Activated CD8-positive, alpha-beta memory T cell treated with anti-CD3 and anti-CD28 coated beads for 48 hours (primary cell): ENCODE data around the gene GRAMD4.
"Not testable (repeated sequence)": the region's sequence is repeated elsewhere in the genome, so short reads cannot be mapped to it uniquely, and the experiment has no call there.

Experiments
- DNase-seq, 3 experiments: peaks; one replicate each; pipeline ENCODE4 v3.0.0-alpha.2; 2020; ENCODE audit warnings: low read depth in 2 of 3, low spot score in 2 of 3

The GRAMD4 gene

GRCh38 chr22:46617986-46618647, 2.1 kb upstream of the GRAMD4 start:
- no peak for DNase-seq

DNA sequence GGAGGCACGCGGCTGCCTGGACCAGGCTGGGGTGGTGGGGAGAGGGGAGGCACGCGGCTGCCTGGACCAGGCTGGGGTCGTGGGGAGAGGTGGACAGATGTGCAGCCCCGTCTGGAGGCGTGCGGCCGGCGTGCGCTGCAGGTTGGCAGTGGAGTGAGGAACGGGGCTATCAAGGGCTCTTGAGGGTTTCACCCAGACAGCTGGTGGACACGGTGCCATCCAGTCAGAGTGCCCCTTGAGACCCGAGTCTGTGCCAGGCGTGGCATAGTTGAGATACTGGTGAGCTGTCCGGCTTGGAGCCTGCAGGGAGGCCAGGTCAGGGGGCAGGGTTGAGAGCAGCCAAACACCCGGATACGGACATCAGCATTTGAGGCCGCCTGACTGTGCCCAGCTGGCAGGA, 1.5 kb upstream of the GRAMD4 start:
- no peak for DNase-seq

DNA sequence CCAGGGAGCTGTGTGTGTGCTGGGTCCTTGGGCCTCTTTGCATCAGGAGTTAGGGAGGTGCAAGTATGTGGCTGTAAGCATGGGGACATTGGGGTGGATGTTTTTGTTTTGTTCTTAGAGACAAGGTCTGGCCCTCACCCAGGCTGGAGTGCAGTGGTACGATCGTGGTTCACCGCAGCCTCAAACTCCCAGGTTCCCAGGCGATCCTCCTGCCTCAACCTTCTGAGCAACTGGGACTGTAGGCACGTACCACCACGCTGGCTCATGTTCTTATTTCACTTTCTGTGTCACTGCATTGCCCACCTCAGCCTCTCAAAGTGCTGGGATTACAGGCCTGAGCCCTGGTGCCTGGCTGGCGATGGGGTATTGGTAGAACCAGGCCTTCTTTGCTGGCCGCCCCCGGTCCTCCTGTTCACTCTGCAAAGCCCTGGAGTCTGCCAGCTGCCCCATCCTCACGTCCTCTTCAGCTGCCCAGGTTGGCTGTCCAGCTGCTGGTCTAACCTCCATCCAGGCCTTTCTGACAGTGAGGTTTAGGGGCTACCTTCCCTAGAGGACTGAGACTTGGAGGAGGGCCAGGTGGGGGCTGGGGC, 851 bp upstream of the GRAMD4 start:
- DNase-seq: no peak

DNA sequence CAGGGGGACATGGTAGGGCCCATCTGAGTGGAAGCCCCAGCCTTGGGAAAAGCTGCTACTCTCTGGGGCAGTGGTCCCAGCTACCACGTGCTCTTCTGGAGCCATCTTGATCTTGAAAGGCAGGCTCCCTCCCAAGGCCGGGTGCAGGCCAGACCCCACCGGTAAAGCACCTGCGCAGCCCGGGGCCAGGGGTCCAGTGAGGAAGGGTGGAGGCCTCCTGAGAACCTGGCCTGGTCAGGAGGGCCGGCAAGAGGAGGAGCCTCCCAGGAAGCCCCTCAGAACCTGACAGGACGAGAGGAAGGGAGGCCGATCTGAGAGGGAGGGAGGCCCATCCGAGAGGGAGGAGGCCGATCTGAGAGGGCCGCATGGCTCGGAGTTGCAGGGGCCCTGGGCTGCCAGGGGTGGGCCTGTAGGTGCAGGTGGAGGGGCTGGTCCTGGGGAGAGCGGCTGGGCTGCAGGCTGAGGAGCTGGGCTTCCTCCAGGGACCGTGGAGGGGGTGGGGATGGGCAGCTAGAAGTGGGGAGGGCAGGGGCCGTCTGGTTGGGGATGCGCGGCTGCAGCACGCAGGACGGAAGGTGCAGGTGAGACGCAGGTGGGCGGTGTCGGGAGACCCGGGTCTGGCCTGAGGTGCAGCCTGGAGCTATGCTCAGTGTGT, 529 bp downstream of the GRAMD4 start:
- DNase-seq: no peak

- not testable (repeated sequence) for DNase-seq
Measured at GRCh38 chr22:46621243-46621930, 1.2 kb downstream of the GRAMD4 start.

DNA sequence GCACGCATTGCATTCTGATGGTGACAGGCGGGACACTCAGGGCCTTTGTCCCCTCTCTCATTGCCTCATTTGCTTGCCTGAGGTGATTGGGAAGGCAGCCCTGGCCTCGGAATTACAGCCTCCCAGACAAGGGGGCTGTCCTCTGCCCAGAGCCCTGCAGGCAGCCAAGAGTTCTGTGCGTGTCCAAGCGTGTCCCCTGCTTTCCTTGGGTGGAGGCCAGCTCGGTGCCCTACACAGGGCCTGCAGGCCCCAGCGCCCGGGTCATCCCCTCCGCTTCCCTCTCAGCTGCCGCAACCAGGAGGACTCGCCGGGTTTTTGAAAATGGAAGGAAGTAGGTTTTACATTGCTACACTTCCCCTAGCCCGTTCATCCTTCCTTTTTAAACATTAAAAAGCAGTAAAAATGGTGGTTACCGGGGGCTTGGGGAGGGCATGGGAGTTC, 1.9 kb downstream of the GRAMD4 start:
- no peak for DNase-seq

- DNase-seq: no peak
Measured at GRCh38 chr22:46625113-46625842, 5.1 kb downstream of the GRAMD4 start.

GRCh38 chr22:46625843-46626349, 5.7 kb downstream of the GRAMD4 start:
- DNase-seq: no peak

- no peak for DNase-seq
Measured at GRCh38 chr22:46626356-46626755, 6.2 kb downstream of the GRAMD4 start.

GRCh38 chr22:46626911-46627805, 7.0 kb downstream of the GRAMD4 start:
- no peak for DNase-seq

DNA sequence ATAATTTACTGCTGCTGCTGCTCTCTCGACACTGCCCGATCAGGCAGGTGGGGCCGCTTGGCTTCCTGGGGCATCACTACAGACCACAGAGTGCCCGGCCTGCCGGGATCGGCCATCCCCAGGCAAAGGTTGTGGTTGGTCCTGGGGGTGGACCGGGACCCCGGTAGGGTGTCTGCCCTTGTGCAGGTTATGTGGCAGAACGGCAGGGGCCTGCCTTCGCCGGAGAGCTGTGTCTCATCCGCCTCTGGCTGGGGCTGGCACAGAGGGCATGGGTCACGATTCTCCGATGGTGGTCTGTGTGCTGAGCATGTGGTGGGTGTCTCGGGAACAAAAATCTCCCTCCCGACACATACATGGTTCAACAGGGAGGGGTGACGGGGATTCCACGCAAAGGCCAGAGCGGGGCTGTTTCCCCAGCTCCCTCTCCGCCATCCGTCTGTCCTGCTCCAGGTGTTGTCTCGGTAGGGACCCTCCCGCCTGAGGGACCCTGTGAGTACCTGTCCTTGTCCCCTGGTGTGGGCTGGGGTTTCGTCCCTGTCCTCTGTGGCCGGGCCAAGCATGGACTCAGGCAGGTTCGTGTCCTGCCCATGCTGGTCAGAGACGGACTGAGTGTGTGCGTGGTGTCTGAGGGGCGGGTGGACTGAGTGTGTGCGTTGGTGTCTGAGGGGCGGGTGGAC, 7.8 kb downstream of the GRAMD4 start:
- no peak for DNase-seq

DNA sequence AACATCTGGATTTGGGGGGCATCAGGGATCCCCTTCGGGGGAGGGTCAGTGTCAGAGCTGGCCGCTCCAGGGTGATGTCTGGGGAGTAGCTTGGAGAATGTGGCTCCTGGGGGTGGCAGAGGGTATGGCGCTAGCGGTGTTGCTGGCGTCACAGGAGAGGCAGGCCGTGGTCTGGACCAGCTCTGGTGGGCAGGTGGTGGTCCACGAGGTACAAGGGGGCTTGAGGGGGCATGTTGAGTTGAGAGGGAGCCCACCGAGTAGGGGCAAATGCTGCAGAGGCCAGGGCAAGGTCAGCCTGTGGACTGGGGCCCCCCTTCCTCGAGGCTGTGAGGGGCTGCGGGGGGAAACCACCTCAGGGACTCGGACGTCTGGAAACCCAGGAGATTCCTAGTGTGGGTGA, 8.6 kb downstream of the GRAMD4 start:
- DNase-seq: no peak

DNA sequence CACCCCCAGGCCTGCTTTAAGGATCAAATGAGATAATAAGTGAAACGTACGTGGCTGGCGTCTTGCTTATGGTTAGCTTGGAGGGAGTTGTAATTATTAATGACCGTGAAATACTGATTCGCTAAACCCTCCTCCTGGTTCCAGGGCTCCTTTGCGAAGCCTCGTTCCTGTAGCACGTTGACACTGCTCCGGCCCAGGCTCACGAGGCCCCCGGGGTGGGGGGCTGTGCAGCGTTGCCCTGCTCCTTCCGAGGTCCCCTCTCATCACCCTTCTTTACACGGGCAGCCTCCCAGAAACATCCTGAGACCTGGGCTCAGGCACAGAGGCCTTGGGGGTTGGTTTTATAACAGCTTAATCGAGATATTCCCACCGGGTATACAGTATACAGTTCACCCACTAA, 9.1 kb downstream of the GRAMD4 start:
- DNase-seq: no peak

DNA sequence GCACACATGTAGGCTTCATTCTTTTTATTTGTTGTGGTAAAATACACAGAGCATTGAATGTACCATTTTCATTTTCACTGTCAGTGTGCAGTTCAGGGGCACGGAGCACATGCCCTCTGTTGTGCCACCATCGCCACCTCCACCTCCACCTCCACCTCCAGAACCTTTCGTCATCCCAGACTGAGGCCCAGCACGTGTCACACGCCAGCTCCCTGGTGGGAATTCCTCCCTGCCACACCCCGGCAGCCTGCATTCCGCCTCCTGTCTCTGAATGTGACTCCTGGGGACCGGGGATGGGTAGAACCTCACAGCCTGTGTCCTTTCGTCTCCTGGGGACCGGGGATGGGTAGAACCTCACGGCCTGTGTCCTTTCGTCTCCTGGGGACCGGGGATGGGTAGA, 10.9 kb downstream of the GRAMD4 start:
- DNase-seq: no peak

DNA sequence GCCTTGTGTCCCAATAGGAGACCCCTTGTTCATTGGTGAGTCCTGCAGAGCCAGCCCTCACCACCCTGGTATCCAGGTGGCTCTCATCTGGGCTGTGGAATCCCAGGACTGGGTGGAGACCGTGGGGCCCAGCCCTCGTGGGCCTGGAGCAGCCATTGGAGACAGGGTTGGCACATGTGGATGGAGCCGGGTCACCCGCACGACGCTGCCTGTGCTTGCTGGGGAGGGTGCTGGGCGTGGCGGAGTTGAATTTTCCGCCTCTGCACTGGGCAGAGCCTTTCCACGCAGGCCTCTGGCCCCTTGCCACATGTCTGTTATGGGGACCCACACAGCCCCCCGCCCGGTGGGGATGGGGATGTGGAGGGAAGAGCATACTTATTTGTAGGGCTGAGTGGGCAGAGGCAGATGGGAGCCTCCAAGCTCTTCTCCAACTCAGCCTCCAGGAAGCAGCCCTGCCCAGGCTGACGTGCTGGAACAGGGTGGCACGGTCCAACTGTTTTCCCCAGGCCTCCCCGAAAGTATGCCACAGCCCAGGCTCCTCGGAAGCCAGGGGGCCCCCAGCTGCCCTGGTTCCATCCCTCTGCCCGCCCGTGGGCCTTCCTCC, 12.6 kb downstream of the GRAMD4 start:
- DNase-seq: no peak

DNA sequence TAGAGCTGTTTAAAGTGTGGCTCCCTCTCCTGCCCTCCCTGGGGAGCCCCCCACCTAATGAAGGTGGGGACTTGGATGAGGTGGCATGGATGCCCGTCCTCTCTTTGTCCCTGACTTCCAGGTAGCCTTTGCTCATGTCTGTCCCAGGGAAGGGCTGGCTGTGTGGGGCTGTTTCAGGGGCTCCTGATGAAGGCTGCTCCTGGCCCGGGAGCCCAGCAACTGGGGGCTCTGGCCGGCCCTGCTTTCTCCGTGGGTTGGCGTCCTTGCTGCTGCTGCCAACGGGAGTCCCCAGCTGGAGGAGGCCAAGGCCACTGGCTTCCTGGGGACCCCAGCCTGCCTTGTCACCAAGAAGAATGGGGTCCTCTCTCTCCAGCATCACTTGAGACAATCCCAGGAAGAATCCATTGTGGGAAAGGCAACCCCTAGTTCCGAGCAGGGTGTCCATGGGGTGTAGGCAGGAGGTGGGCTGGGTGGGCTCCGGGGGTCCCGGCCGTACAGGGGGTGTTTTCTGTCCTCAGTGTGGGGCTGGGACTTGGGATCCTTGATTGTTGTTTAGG, 13.2 kb downstream of the GRAMD4 start:
- no peak for DNase-seq

DNA sequence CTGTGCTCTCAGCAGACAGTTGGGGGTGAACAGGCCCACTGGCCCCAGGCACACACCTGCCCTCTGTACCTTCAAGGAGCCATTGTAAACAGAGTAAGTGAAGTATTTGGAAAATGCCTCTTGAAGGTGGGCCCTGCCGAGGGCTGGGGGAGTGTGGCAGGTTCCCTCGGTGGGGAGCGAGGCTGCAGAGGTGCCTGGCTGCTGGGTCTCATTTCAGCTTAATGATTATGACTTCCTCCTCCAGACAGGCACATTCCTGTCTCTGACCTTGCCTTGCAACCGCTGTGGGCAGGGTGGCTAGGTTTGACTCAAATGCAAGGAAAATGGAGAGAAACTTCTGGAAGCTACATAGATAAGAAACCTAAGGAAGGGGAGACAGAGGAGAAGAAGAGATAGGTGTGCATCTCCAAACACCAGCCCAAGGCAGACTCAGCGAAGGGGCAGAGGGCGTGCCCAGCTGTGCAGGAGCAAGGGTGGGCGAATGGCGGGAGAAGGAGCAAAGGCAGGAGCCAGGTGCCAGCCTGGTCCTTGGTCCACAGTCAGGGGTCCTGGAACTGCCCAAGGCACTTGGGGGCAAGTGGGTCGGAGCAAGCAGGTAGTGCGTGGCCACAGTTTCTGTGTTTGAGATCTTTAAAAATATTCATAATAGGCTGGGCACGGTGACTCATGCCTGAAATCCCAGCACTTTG, 14.0 kb downstream of the GRAMD4 start:
- no peak for DNase-seq

DNA sequence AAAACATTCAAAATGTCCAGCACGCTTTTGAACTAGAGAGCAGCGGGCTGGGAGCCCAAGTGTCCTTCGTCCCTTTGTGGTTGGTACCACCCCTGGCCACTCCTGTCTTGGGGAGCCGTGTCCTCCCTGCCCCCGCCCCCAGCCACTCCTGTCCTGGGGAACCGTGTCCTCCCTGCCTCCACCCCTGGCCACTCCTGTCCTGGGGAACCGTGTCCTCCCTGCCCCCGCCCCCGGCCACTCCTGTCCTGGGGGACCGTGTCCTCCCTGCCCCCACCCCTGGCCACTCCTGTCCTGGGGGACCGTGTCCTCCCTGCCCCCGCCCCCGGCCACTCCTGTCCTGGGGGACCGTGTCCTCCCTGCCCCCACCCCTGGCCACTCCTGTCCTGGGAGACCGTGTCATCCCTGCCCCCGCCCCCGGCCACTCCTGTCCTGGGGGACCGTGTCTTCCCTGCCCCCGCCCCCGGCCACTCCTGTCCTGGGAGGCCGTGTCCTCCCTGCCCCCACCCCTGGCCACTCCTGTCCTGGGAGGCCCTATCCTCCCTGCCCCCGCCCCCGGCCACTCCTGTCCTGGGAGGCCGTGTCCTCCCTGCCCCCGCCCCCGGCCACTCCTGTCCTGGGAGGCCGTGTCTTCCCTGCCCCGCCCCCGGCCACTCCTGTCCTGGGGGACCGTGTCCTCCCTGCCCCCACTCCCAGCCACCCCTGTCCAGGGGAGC, 14.9 kb downstream of the GRAMD4 start:
- not testable (repeated sequence) for DNase-seq
